ENCODE measurements around the gene ZBTB43. TPM values are rescaled to one million over a fixed set of nuclear protein-coding genes. Genes with fewer than 3 reads are reported as not detected.

The ZBTB43 gene
- total and polyA plus RNA-seq, 2 experiments from 2014 or later = 9.7 to 11.8 TPM

- TF ChIP-seq ZNF462 (CRISPR knock-in tag; IDR thresholded peaks at IDR 0.05) (no peak), NANOG (IDR thresholded peaks at IDR 0.05; ENCODE audit: borderline replicate concordance) (no peak), POLR2AphosphoS5 (IDR thresholded peaks at IDR 0.05; ENCODE audit: low read depth) (no peak), ZNF331 (CRISPR knock-in tag; IDR thresholded peaks at IDR 0.05; ENCODE audit: low read depth) (no peak), EZH2phosphoT487 (IDR thresholded peaks at IDR 0.05; ENCODE audit: unreplicated experiment) (no peak)
These were observed 31.4 kb downstream of the ZBTB43 start (continued) for GRCh38 chr9:126836216-126836615.

DNA sequence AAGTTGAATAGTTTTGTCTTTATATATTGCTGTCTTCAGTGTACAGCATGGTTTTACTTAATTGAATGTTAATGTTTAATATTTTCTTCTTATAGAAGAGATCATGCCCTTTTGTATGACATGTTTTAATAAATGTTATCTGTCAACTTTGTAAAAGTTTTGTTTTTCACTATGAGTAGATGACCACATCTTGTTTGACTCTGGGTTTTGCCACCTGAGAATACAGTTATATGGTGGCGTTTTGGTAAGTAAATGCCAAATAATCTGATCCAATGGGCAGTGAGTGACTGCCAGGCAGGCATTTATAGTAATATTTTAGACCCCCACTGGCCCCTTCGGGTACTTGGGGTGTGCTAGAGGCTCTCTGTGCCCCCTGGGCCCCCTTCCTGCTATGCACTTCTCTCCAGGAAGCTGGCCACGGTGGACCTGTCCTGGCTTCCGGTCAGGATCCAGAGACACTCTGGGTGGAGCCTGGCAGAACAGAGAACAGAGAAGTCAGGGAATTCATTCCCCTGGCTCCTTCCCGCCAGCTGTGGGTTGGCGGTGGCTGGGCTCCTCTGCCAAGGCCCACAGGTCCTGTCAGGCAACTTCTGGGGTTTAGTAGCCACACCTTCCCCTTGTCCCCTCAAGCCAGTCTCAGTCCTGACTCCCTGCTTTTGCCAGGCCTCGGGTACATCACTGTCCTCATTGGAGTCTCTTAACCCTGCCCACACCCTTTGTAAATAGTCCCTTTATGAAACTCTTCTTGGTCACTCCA is 33.4 kb downstream of the ZBTB43 start:
- ATAC-seq (no peak), DNase-seq (ENCODE audit: low spot score) (no peak)
- no peaks in the 10 kb centered on the region for H3K9me2 ChIP-seq (ENCODE audit: insufficient read depth)
- H3F3A ChIP-seq (replicated peaks; ENCODE audit: low read depth) = no peaks in the 10 kb centered on the region
- Mint-ChIP-seq H3K4me3 (no peak overlapping the region), H3K9me3 (no peaks in the 10 kb centered on the region), H3K27ac (no peak overlapping the region), H3K36me3 (ENCODE audit: low read depth) (peaks cover 22% of the 10 kb centered on the region), H3K27me3 (ENCODE audit: insufficient read depth, low read depth, poor library complexity) (peaks cover under 1% of the 10 kb centered on the region), H3K4me1 (peaks cover 4% of the 10 kb centered on the region)
- H3K4me1 ChIP-seq (ENCODE audit: insufficient read depth) = no peaks in the 10 kb centered on the region
- H4K20me1 ChIP-seq (replicated peaks; ENCODE audit: insufficient read depth) = peaks cover 9% of the 10 kb centered on the region
- no peak overlapping the region for H2AFZ ChIP-seq
- no peak overlapping the region for H3K4me3 ChIP-seq
- H3K79me2 ChIP-seq (replicated peaks; ENCODE audit: insufficient read depth) = peaks cover 13% of the 10 kb centered on the region
- H3K27me3 ChIP-seq (ENCODE audit: insufficient read depth) = no peaks in the 10 kb centered on the region
- no peaks in the 10 kb centered on the region; the same call in 1 of the 2 replicates for H3K36me3 ChIP-seq (ENCODE audit: insufficient read depth)
- no peak overlapping the region for H3K4me2 ChIP-seq
- H3K27ac ChIP-seq (ENCODE audit: low read depth) = no peak overlapping the region
- TF ChIP-seq EZH2phosphoT487 (IDR thresholded peaks at IDR 0.05; ENCODE audit: unreplicated experiment) = no peak
- TF ChIP-seq JUNB (IDR thresholded peaks at IDR 0.05; ENCODE audit: unreplicated experiment) = no peak
- TF ChIP-seq ZNF462 (CRISPR knock-in tag; IDR thresholded peaks at IDR 0.05) = no peak
- no peak for TF ChIP-seq CREB1 (CRISPR knock-in tag; IDR thresholded peaks at IDR 0.05; ENCODE audit: low read depth)
- no peak for TF ChIP-seq POLR2AphosphoS5 (IDR thresholded peaks at IDR 0.05; ENCODE audit: low read depth)
- no peak for TF ChIP-seq ZNF331 (CRISPR knock-in tag; IDR thresholded peaks at IDR 0.05; ENCODE audit: low read depth)
- TF ChIP-seq ZNF114 (CRISPR knock-in tag; IDR thresholded peaks at IDR 0.05) = no peak

All from GM23338 (cell line).